Esophagus (tissue), 2 donors: Measurements from ENCODE around the gene TWSG1. TPM values are rescaled to one million over a fixed set of nuclear protein-coding genes. Genes with fewer than 3 reads are reported as not detected.
A peak's percentile ranks its signal among the peaks of the same experiment; 100 is the strongest.
"Not testable (repeated sequence)": the region's sequence is repeated elsewhere in the genome, so short reads cannot be mapped to it uniquely, and the experiment has no call there.

Experiments used
- H3K27ac ChIP-seq, 2 donors: one replicate each; pipeline ENCODE4 v1.5.1; 2013; ENCODE audit warnings: low read depth in 2 of 2, mild to moderate bottlenecking in 2 of 2, inconsistent platforms in 1 of 2, low read length in 1 of 2, moderate library complexity in 1 of 2
- H3K27me3 ChIP-seq, 2 donors: one replicate each; pipeline ENCODE4 v1.6.1; 2013; ENCODE audit warnings: low read length in 2 of 2, control low read depth in 1 of 2, mild to moderate bottlenecking in 1 of 2; ENCODE audit not compliant: insufficient read depth in 2 of 2, control insufficient read depth in 1 of 2
- H3K36me3 ChIP-seq, 2 donors: one replicate each; pipeline ENCODE4 v1.6.1; 2013; ENCODE audit warnings: low read length in 1 of 2; ENCODE audit not compliant: control insufficient read depth in 2 of 2, insufficient read depth in 2 of 2
- H3K4me1 ChIP-seq, 2 donors: one replicate each; pipeline ENCODE4 v1.6.1; 2013; ENCODE audit warnings: low read length in 1 of 2; ENCODE audit not compliant: control insufficient read depth in 2 of 2, insufficient read depth in 2 of 2
- H3K4me3 ChIP-seq, 2 donors: one replicate each; pipeline ENCODE4 v1.5.1; 2013; ENCODE audit warnings: low read length in 2 of 2, mild to moderate bottlenecking in 2 of 2, low read depth in 1 of 2, moderate library complexity in 1 of 2
- H3K9me3 ChIP-seq, 2 donors: one replicate each; pipeline ENCODE4 v1.6.1; 2013; ENCODE audit warnings: mild to moderate bottlenecking in 2 of 2, low read depth in 1 of 2, low read length in 1 of 2, moderate library complexity in 1 of 2; ENCODE audit not compliant: control insufficient read depth in 2 of 2, insufficient read depth in 1 of 2
- WGBS, 2 donors: extraction: QIAGEN DNeasy Blood & Tissue Kit; methylation state at CpG; one replicate each; pipeline ENCODE4 v1.1.7; 2013; 5-methylcytosine and 5-hydroxymethylcytosine counted together
- polyA plus RNA-seq, 2 donors: library from polyadenylated mRNA; stranded (reverse); fragments of 200-250 nt; gene quantifications; one replicate each; pipeline ENCODE4 v1.2.3, GENCODE V29; 2013
- donor health status: healthy with polysubstance abuse.
- donor health status: Bipolar disorder and iron deficiency.

Gene TWSG1
- polyA plus RNA-seq, 2 donors = 5.2 to 10.2 TPM

- no peak overlapping the region for H3K4me3 ChIP-seq
- H3K36me3 ChIP-seq = no peaks in the 10 kb centered on the region
- no peaks in the 10 kb centered on the region for H3K27me3 ChIP-seq
- H3K9me3 ChIP-seq = no peaks in the 10 kb centered on the region
- no peak overlapping the region for H3K27ac ChIP-seq
- H3K4me1 ChIP-seq = peaks cover 0 to 3% of the 10 kb centered on the region in 2 donors
Measured at GRCh38 chr18:9401176-9401575, 66.6 kb downstream of the TWSG1 start.

GRCh38 chr18:9402358-9403007, 67.9 kb downstream of the TWSG1 start:
- H3K27ac ChIP-seq, H3K4me1 ChIP-seq, H3K9me3 ChIP-seq, H3K36me3 ChIP-seq, H3K4me3 ChIP-seq, H3K27me3 ChIP-seq: not testable (repeated sequence)
- 97 to 98% methylated on average over 10 of the region's 10 CpGs for WGBS, 2 donors

- H3K4me3 ChIP-seq = no peak overlapping the region
- 84 to 85% methylated on average over 24 of the region's 24 CpGs for WGBS, 2 donors
Measured at GRCh38 chr18:9403795-9404564, 69.4 kb downstream of the TWSG1 start.

DNA sequence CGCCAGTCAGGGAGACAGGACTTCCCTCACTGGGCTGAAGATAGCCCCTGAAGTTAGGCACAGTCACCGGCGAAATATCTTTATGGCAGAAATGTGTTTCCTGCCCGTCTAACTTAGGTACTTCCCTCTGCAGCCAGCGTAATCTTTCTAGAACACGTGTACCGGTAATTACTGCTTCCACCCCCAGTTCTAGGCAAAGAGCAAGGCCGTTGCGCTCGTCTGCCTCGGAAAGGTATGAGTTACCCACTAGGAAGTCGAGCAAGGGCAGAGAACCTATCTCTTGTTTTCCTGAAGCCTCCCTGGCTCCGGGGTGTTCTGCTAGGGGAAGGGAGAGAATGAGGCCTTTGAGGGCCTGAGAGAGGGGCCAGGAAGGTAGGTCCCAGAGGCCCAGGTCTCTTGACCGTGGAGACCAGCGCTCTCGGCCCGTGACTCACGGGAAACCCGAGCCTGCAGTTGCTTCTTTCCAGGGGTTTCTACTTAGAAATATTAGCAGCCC, 70.0 kb downstream of the TWSG1 start:
- peaks cover 0 to 5% of the 10 kb centered on the region in 2 donors for H3K4me1 ChIP-seq
- H3K27me3 ChIP-seq = no peaks in the 10 kb centered on the region
- H3K27ac ChIP-seq = no peak overlapping the region
- H3K36me3 ChIP-seq = no peaks in the 10 kb centered on the region
- no peak overlapping the region for H3K4me3 ChIP-seq
- WGBS, 2 donors = 75 to 77% methylated on average over 19 of the region's 19 CpGs
- H3K9me3 ChIP-seq = no peaks in the 10 kb centered on the region

More at GRCh38 chr18:9403795-9404564, 69.4 kb downstream of the TWSG1 start:
- no peak overlapping the region for H3K27ac ChIP-seq
- H3K36me3 ChIP-seq = no peaks in the 10 kb centered on the region
- H3K9me3 ChIP-seq = no peaks in the 10 kb centered on the region
- H3K27me3 ChIP-seq = no peaks in the 10 kb centered on the region
- H3K4me1 ChIP-seq = peaks cover 0 to 5% of the 10 kb centered on the region in 2 donors

GRCh38 chr18:9405130-9405529, 70.6 kb downstream of the TWSG1 start:
- Histone ChIP-seq H3K4me3 (no peak overlapping the region), H3K4me1 (peaks cover 0 to 5% of the 10 kb centered on the region in 2 donors), H3K27me3 (no peaks in the 10 kb centered on the region), H3K9me3 (no peaks in the 10 kb centered on the region), H3K27ac (no peak overlapping the region), H3K36me3 (no peaks in the 10 kb centered on the region)
- 86 to 87% methylated on average over 7 of the region's 7 CpGs for WGBS, 2 donors

- peaks cover 0 to 5% of the 10 kb centered on the region in 2 donors for H3K4me1 ChIP-seq
- H3K27ac ChIP-seq = no peak overlapping the region
- no peaks in the 10 kb centered on the region for H3K9me3 ChIP-seq
- no peaks in the 10 kb centered on the region for H3K27me3 ChIP-seq
- WGBS, 2 donors = 95 to 97% methylated on average over 6 of the region's 6 CpGs
- H3K4me3 ChIP-seq = no peak overlapping the region
- H3K36me3 ChIP-seq = no peaks in the 10 kb centered on the region
Measured at GRCh38 chr18:9405977-9406376, 71.4 kb downstream of the TWSG1 start.

GRCh38 chr18:9410515-9410914, 75.9 kb downstream of the TWSG1 start:
- no peaks in the 10 kb centered on the region for H3K36me3 ChIP-seq
- no peaks in the 10 kb centered on the region for H3K27me3 ChIP-seq
- H3K27ac ChIP-seq = no peak overlapping the region
- H3K4me3 ChIP-seq = no peak overlapping the region
- no peaks in the 10 kb centered on the region for H3K9me3 ChIP-seq
- peaks cover 0 to 5% of the 10 kb centered on the region in 2 donors for H3K4me1 ChIP-seq
- 67 to 69% methylated on average over 1 of the region's 1 CpG for WGBS, 2 donors

DNA sequence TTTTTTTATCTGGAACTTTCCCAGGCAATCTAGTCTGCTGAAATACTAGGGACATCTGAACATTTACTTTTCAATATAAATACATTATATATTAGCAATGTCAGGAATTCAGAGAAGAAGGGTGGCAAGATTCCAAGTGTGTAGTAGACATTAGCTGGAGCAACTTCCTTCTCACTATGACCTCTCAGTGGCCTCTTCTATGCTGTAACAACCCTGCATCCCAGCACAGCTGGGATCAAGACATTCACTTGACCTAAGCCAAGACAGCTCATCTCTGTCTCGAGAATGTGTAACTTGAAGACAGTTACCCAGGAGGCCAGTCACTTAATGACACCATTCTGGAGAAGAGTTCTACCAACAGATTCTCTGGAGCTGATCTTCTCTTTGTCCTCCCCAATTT, 79.0 kb downstream of the TWSG1 start:
- H3K27me3 ChIP-seq = no peaks in the 10 kb centered on the region
- H3K9me3 ChIP-seq = no peaks in the 10 kb centered on the region
- WGBS, 2 donors = 51 to 80% methylated on average over 1 of the region's 1 CpG
- peaks cover 3 to 5% of the 10 kb centered on the region in 2 donors for H3K4me1 ChIP-seq
- H3K4me3 ChIP-seq = no peak overlapping the region
- no peaks in the 10 kb centered on the region for H3K36me3 ChIP-seq
- no peak overlapping the region for H3K27ac ChIP-seq

DNA sequence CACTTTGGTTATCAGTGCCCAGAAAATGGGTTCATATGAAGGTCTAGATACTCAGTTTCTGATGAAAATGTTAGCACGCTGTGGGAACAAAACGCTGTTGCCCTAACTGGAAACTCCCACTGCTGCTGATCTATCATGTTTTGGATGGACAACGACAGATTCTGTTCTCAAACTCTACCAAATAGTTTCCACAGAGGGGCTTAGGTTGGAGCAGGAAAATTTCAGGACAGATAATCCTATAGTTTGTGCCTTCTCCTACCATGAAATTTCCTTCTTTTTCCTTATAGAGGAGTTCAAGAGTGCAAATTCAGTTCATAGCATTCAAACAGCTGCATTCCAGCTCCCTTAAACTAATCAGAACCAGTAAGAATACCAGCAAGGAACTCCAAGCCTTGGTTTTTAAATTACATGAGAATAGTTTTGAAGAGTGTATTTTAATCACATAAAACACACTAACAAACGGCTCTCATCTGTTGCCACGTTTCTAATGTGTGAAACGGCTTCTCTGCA, 82.0 kb downstream of the TWSG1 start:
- Histone ChIP-seq H3K36me3 (no peaks in the 10 kb centered on the region), H3K9me3 (no peaks in the 10 kb centered on the region), H3K27ac (peak overlapping the region in 1 of 2 donors; percentile 52), H3K4me1 (peaks cover 3 to 5% of the 10 kb centered on the region in 2 donors), H3K27me3 (no peaks in the 10 kb centered on the region), H3K4me3 (no peak overlapping the region)
- 45 to 54% methylated on average over 6 of the region's 6 CpGs for WGBS, 2 donors
